HS-27A (cell line): Measurements from ENCODE around the gene GATA5.
"Not testable (repeated sequence)": the region's sequence is repeated elsewhere in the genome, so short reads cannot be mapped to it uniquely, and the experiment has no call there.

Source experiments
- DNase-seq: peaks from one replicate; pipeline ENCODE4 v3.0.0-alpha.2; 2012; ENCODE audit warnings: low read depth, missing footprints

The GATA5 gene

GRCh38 chr20:62505337-62506045 lies 29.7 kb upstream of the GATA5 start:
- DNase-seq, result no peak

GRCh38 chr20:62504323-62504722 lies 28.5 kb upstream of the GATA5 start:
- DNase-seq, result no peak

GRCh38 chr20:62503401-62504178 lies 27.8 kb upstream of the GATA5 start:
- no peak for DNase-seq

GRCh38 chr20:62502496-62503095 lies 26.8 kb upstream of the GATA5 start:
- DNase-seq, result no peak

GRCh38 chr20:62501801-62502495 lies 26.2 kb upstream of the GATA5 start:
- DNase-seq, result no peak

- no peak for DNase-seq
Observed at GRCh38 chr20:62500237-62500864, 24.6 kb upstream of the GATA5 start.

GRCh38 chr20:62499758-62500236 lies 24.0 kb upstream of the GATA5 start:
- DNase-seq, result no peak

- no peak for DNase-seq
Observed at GRCh38 chr20:62498874-62499273, 23.1 kb upstream of the GATA5 start.

GRCh38 chr20:62496568-62497218 lies 20.9 kb upstream of the GATA5 start:
- no peak for DNase-seq

- DNase-seq, result no peak
Observed at GRCh38 chr20:62495749-62496567, 20.2 kb upstream of the GATA5 start.

GRCh38 chr20:62494980-62495748 lies 19.4 kb upstream of the GATA5 start:
- no peak for DNase-seq

- no peak for DNase-seq
Observed at GRCh38 chr20:62494537-62494936, 18.7 kb upstream of the GATA5 start.

GRCh38 chr20:62493886-62494285 lies 18.1 kb upstream of the GATA5 start:
- no peak for DNase-seq

- no peak for DNase-seq
Observed at GRCh38 chr20:62493253-62493885, 17.6 kb upstream of the GATA5 start.

GRCh38 chr20:62492711-62493110 lies 16.9 kb upstream of the GATA5 start:
- DNase-seq, result no peak

- DNase-seq, result not testable (repeated sequence)
Observed at GRCh38 chr20:62490783-62491182, 15.0 kb upstream of the GATA5 start.

- DNase-seq, result no peak
Observed at GRCh38 chr20:62489932-62490263, 14.1 kb upstream of the GATA5 start.

- DNase-seq, result no peak
Observed at GRCh38 chr20:62489186-62489931, 13.6 kb upstream of the GATA5 start.

GRCh38 chr20:62488470-62488869 lies 12.7 kb upstream of the GATA5 start:
- no peak for DNase-seq
